DND-41 (cell line): Measurements from ENCODE around the gene HRAS.

Source experiments
- CTCF ChIP-seq: IDR thresholded peaks from 2 replicates; pipeline ENCODE4 v1.5.1; 2012; ENCODE audit warnings: borderline replicate concordance, low read length, moderate library complexity, mild to moderate bottlenecking; ENCODE audit not compliant: poor library complexity, severe bottlenecking; ENCODE audit errors: extremely low read depth
- EZH2 ChIP-seq: IDR thresholded peaks from 3 replicates; pipeline ENCODE4 v1.6.1; 2012; ENCODE audit warnings: borderline replicate concordance, low read depth, mild to moderate bottlenecking, moderate library complexity, low read length, inconsistent platforms; ENCODE audit not compliant: severe bottlenecking

GRCh38 chr11:567011-567628, 31.7 kb upstream of the HRAS start:
- TF ChIP-seq CTCF, result no peak
- no peak for TF ChIP-seq EZH2
